Left cardiac atrium (tissue), 4 donors: ENCODE measurements around the gene HOXA5. TPM values are rescaled to one million over a fixed set of nuclear protein-coding genes. Genes with fewer than 3 reads are reported as not detected.

Source experiments
- ATAC-seq, 2 donors: fragments of 200-7000 bp; cut with Tn5 transposase; one replicate each; pipeline ENCODE4 v1.9.1; 2020; ENCODE audit warnings: mild to moderate bottlenecking in 2 of 2, moderate library complexity in 2 of 2
- DNase-seq: peaks from one replicate; pipeline ENCODE4 v3.0.0-alpha.2; 2020
- intact Hi-C, 2 donors: fragments of 100-400 bp; cut with DNase I; formaldehyde crosslinking; loops; one replicate each; pipeline versions ENCODE4 v1.14.1 to v1.15.1; 2022 to 2023
- total RNA-seq, 2 donors: library from RNA; stranded (reverse); fragmentation: NEBNext Ultra II Directional; extraction: Animal tissue kit (Norgen Biotek cat#: 25700); gene quantifications; one replicate each; pipeline ENCODE4 v1.2.1, GENCODE V29; 2021
- donor health status: DM: no; HTN: yes; CAD: no.
- donor health status: DM: no; HTN: yes; CAD: no; lungs with severe emphysema.
- donor health status: DM: yes; HTN: yes; CAD: no.
- donor health status: Dilated cardiomyopathy.

The HOXA5 gene
- total RNA-seq, 2 donors from 2014 or later = 0.27 TPM; not detected in 1

- intact Hi-C loops = no loop called here
Measured at GRCh38 chr7:27154369-27154768, 10.9 kb upstream of the HOXA5 start.

DNA sequence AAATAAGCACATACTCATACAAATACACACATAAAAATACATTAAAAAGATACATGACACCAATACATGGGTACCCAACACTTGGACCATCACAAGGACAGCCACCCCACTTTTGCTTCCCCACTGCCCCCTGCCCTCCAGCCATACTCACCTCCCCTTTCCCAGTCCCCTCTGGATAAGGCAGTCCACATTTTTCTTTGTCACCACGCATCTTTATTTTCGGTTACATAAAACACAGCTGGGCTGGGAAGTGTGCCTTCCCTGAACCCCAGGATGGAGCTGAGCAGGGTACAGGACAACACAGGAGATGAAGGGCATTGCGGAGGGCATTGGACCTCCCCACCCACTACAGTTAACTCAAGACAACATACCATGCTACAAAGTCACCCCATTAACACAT, 10.0 kb upstream of the HOXA5 start:
- intact Hi-C loops = no loop called here
- no peak for ATAC-seq
- DNase-seq = no peak

More at GRCh38 chr7:27154369-27154768, 10.9 kb upstream of the HOXA5 start:
- DNase-seq (no peak), ATAC-seq (no peak)

- no peak for DNase-seq
- intact Hi-C loops = no loop called here
- ATAC-seq = no peak
Measured at GRCh38 chr7:27152816-27153442, 9.4 kb upstream of the HOXA5 start.

- ATAC-seq = no peak
- DNase-seq = no peak
- intact Hi-C loops = no loop called here
Measured at GRCh38 chr7:27151931-27152815, 8.7 kb upstream of the HOXA5 start, which contains the start of gene HOXA3. Gene HOXA3, minus strand, starts transcription at chr7:27152583. Its CDS starts 41,943 bp downstream, at chr7:27110640.

- ATAC-seq (no peak), DNase-seq (no peak)
- intact Hi-C loops = no loop called here
Measured at GRCh38 chr7:27151341-27151930, 8.0 kb upstream of the HOXA5 start.

DNA sequence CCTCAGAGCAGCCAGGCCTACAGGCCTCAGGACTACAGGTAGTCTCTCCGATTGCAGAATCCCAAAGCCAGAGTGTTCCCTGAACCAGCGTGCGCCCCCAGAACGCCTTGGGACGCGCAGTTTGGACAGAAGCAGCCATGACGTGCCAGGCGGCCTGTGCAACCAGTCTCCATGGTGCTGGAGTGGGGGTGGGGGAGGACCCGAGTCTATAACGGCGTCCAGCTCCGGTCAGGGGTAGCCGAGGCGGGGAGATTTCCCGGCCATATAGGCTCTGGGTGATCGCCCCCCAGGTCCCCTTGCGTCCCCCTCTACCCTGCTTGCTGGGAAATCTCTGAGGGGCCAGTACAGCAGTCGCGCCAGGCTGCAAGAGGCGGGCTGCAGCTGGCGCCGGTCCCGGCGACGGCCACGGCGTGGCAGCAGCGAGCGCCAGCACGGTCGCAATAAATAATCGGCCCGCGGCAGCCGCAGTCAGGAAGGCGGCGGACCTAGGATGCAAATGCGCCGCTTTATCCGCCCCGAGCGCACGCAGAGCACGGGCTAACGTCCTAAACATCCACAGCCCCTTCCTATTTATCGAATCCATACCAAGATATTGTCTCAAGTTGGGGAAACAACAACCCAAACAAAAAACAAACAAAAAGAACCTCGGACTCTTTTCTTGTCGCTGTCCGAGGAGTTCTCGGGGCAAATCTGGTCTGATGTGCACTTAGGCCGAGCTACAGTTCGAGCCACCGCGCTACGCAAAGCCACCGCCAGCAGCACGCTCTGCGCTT, 7.3 kb upstream of the HOXA5 start:
- peak; percentile 72 for DNase-seq
- intact Hi-C loops = no loop called here
- ATAC-seq = peak; percentile 78 to 82

DNA sequence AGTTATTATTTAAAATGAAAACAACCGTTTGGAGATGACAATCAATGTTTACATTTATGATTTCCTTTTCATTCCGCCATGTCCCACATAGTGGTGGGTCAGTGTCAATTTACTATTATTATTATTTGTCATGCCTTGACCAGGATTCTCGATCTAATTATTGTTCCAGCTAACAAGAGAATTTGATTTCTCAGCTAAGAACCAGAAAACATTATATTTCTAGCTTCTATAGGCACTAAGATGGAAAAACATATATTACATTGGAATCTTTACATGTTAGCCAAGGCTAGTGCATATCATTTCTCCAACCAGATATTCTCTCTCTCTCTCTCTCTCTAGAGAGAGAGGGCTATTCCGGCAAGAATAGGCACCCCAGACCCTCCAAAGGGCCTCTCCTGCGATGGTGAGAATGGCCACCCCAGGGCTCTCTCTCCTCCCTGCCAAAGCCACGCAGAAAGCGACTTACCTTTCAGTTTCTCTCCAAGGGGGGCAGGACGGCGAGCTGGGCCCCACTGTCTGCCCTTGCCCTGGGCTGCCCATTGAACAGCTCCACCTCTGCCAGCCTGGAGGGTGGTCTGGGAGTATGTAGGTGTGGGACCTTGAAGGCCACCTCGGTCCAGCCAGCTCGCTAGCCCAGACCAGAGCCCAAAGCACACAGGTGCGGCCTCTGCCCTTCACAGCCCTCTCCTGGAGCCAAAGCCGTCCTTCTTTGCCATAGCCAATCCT, 6.5 kb upstream of the HOXA5 start:
- no peak for DNase-seq
- intact Hi-C loops = no loop called here
- ATAC-seq = no peak

- ATAC-seq (no peak), DNase-seq (no peak)
- intact Hi-C loops = no loop called here
Measured at GRCh38 chr7:27148756-27149641, 5.5 kb upstream of the HOXA5 start.

- ATAC-seq (no peak), DNase-seq (no peak)
- intact Hi-C loops = no loop called here
Measured at GRCh38 chr7:27148031-27148755, 4.7 kb upstream of the HOXA5 start.

GRCh38 chr7:27147199-27148030, 3.9 kb upstream of the HOXA5 start, which contains the start of gene HOXA6:
Gene HOXA6, minus strand, starts transcription at chr7:27147774. Its CDS starts 25 bp downstream, at chr7:27147749.
- ATAC-seq (no peak), DNase-seq (no peak)
- intact Hi-C loops = no loop called here

DNA sequence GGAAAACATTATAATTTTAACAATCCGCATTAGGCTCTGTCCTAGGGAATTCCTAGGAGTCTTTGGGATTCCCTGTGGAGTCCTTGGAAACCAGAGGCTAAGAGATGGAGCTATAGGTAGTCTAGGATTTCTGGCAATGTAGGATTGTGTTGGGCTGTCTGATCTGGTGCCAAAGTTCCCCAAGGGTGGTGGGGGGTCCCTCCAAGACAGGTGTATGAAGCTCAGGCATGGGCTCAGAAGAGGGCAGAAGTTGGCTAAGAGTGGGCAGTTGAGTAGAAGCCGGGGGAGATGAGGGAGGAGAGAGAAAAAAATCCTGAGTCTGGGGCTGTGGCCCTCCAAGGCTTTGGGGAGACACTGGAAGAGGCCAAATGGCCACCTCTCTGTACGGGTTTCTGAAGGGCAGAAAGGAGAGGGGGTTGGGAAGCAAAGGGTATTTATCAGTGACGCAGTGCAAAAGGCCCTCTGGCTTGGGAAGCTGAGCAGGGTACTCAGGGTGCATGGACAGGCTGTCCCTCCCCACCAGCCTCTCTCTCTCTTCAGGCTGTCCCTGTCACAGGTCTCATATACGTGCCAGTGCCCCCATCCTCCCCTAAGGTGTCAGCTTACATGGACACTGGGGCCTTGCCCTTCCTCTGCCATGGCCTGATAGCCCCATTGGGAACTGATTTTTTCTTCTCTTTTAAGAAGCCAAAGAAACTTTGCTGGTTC, 3.2 kb upstream of the HOXA5 start:
- no peak for DNase-seq
- intact Hi-C loops = no loop called here
- no peak for ATAC-seq

GRCh38 chr7:27145914-27146412, 2.5 kb upstream of the HOXA5 start:
- DNase-seq (no peak), ATAC-seq (no peak)
- intact Hi-C loops = no loop called here

GRCh38 chr7:27145165-27145913, 1.9 kb upstream of the HOXA5 start:
- intact Hi-C loops = no loop called here
- DNase-seq (no peak), ATAC-seq (no peak)

DNA sequence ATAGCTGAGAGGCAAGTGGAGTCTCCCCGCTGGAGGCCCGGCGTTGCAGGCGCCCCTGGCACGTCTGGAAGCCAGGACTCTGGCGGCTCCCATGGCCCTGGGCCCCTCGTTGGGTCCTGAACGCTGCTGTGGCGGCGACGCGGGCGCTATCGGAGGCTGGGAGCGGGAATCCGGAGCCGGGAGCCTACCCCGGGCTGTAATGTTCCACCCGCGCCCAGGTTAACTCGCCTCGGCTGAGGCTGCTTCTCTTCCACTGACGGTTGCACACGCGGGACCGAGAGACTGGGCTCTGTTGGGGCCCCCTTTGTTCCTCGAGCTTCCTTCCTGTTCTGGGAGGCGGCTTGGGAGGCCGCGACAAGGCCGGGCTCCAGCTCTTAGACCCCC, 1.3 kb upstream of the HOXA5 start:
- intact Hi-C loops = no loop called here

More for the DNA sequence above, 1.3 kb upstream of the HOXA5 start:
- ATAC-seq (no peak), DNase-seq (no peak)
